ENCODE results near the gene EFNA2.

The EFNA2 gene

GRCh38 chr19:1292419-1293151 lies 6.9 kb downstream of the EFNA2 start:
- Histone ChIP-seq H4K20me1 (ENCODE audit: insufficient read depth) (no peaks in the 10 kb centered on the region), H2AFZ (ENCODE audit: low read depth) (peak overlapping the region; percentile 10; the same call in 1 of the 2 replicates), H3K27me3 (ENCODE audit: insufficient read depth, low read depth) (peaks cover 92% of the 10 kb centered on the region), H3K4me1 (ENCODE audit: low read depth, poor library complexity, severe bottlenecking) (peaks cover 14% of the 10 kb centered on the region), H3K4me2 (peak overlapping the region; percentile 65), H3K27ac (no peak overlapping the region), H3K36me3 (ENCODE audit: insufficient read depth) (no peaks in the 10 kb centered on the region), H3K79me2 (ENCODE audit: insufficient read depth, low read depth) (no peaks in the 10 kb centered on the region), H3K4me3 (IDR thresholded peaks at IDR 0.05; ENCODE audit: insufficient read depth, low read depth, low read length) (no peak overlapping the region), H3K9ac (no peak overlapping the region)
- TF ChIP-seq, protein P1, sequence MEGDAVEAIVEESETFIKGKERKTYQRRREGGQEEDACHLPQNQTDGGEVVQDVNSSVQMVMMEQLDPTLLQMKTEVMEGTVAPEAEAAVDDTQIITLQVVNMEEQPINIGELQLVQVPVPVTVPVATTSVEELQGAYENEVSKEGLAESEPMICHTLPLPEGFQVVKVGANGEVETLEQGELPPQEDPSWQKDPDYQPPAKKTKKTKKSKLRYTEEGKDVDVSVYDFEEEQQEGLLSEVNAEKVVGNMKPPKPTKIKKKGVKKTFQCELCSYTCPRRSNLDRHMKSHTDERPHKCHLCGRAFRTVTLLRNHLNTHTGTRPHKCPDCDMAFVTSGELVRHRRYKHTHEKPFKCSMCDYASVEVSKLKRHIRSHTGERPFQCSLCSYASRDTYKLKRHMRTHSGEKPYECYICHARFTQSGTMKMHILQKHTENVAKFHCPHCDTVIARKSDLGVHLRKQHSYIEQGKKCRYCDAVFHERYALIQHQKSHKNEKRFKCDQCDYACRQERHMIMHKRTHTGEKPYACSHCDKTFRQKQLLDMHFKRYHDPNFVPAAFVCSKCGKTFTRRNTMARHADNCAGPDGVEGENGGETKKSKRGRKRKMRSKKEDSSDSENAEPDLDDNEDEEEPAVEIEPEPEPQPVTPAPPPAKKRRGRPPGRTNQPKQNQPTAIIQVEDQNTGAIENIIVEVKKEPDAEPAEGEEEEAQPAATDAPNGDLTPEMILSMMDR (conservative IDR thresholded peaks at IDR 0.05; ENCODE audit: low read depth, low read length), result no peak

DNA sequence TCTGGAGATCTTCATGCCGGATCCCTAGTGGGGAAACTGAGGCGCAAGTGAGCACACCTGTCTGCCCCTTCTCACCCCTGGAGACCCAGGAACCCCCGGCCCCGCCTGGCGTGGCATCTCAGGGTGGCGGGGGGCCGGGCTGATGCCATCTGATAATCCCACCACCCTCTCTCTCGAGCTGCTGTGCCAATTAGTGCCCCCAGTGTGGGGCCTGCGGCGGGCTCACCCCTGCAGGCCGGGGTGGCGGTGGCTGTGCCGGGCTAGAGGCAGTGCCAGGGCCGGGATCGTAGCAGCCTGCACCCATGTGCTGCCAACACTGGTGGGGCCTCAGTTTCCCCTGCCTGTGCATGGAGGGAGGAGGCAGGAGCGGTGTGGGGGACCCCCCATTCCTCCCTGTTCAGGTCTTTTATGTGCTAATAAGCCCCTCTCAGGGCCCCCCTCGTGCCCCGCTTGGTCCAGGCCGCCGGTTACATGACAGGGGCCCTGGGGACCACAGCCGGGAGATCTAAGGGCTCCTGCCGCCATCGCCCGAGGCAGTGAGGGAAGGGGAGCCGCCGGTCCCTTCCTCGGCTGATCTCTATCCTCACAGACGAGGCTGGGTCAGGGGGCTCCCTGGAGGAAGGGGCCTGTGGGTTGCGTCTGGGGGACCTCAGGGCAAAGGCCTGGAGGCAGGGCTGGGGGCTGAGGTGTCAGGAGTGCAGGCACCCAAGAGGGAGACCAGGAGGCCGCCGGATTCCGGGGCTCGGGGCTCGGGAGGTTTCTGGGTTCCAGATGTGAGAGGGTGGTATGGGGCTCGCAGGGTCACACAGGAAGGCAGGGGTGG lies 8.3 kb downstream of the EFNA2 start:
- Histone ChIP-seq H3K79me2 (ENCODE audit: insufficient read depth, low read depth) (no peaks in the 10 kb centered on the region), H3K4me2 (no peak overlapping the region), H3K36me3 (ENCODE audit: insufficient read depth) (no peaks in the 10 kb centered on the region), H3K9ac (no peak overlapping the region), H2AFZ (ENCODE audit: low read depth) (no peak overlapping the region), H3K4me1 (ENCODE audit: low read depth, poor library complexity, severe bottlenecking) (peaks cover 14% of the 10 kb centered on the region), H3K27me3 (ENCODE audit: insufficient read depth, low read depth) (peaks cover 92% of the 10 kb centered on the region), H3K4me3 (IDR thresholded peaks at IDR 0.05; ENCODE audit: insufficient read depth, low read depth, low read length) (no peak overlapping the region), H3K27ac (no peak overlapping the region), H4K20me1 (ENCODE audit: insufficient read depth) (no peaks in the 10 kb centered on the region)
- TF ChIP-seq, protein P1 (conservative IDR thresholded peaks at IDR 0.05; ENCODE audit: low read depth, low read length), result no peak

DNA sequence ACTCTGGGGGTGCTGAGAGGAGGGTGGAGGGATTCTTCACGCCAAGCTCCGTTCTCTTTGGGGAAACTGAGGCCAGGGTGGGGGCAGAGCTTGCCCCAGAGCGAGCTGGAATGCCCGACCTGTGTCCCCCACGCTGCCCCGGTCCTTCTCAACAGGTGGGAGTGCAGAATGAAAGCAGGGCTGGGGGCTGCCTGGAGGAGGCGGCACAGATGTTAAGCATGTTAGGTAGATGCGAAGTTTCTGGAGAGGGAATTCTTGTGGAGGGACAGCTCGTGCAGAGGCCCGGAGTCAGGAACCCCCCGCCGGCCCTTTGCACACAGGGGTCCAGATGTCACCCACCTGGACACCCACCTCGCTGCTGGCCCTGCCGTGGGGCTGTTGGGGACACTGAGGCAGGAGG lies 9.0 kb downstream of the EFNA2 start:
- H4K20me1 ChIP-seq (ENCODE audit: insufficient read depth), result no peaks in the 10 kb centered on the region
- H3K4me3 ChIP-seq (IDR thresholded peaks at IDR 0.05; ENCODE audit: insufficient read depth, low read depth, low read length), result no peak overlapping the region
- no peak overlapping the region for H3K9ac ChIP-seq
- peaks cover 14% of the 10 kb centered on the region for H3K4me1 ChIP-seq (ENCODE audit: low read depth, poor library complexity, severe bottlenecking)
- TF ChIP-seq, protein P1 (conservative IDR thresholded peaks at IDR 0.05; ENCODE audit: low read depth, low read length), result no peak
- H3K79me2 ChIP-seq (ENCODE audit: insufficient read depth, low read depth), result no peaks in the 10 kb centered on the region
- H3K27ac ChIP-seq, result no peak overlapping the region
- no peak overlapping the region for H2AFZ ChIP-seq (ENCODE audit: low read depth)
- H3K4me2 ChIP-seq, result no peak overlapping the region
- peaks cover 92% of the 10 kb centered on the region for H3K27me3 ChIP-seq (ENCODE audit: insufficient read depth, low read depth)
- no peaks in the 10 kb centered on the region for H3K36me3 ChIP-seq (ENCODE audit: insufficient read depth)

GRCh38 chr19:1295169-1296012 lies 9.7 kb downstream of the EFNA2 start:
- no peaks in the 10 kb centered on the region for H3K36me3 ChIP-seq (ENCODE audit: insufficient read depth)
- H3K27me3 ChIP-seq (ENCODE audit: insufficient read depth, low read depth), result peaks cover 88% of the 10 kb centered on the region
- H4K20me1 ChIP-seq (ENCODE audit: insufficient read depth), result no peaks in the 10 kb centered on the region
- no peak overlapping the region for H3K9ac ChIP-seq
- no peak overlapping the region for H3K4me2 ChIP-seq
- H3K27ac ChIP-seq, result no peak overlapping the region
- H3K4me3 ChIP-seq (IDR thresholded peaks at IDR 0.05; ENCODE audit: insufficient read depth, low read depth, low read length), result no peak overlapping the region
- TF ChIP-seq, protein P1 (conservative IDR thresholded peaks at IDR 0.05; ENCODE audit: low read depth, low read length), result no peak
- no peak overlapping the region for H2AFZ ChIP-seq (ENCODE audit: low read depth)
- no peaks in the 10 kb centered on the region for H3K79me2 ChIP-seq (ENCODE audit: insufficient read depth, low read depth)
- peaks cover 14% of the 10 kb centered on the region for H3K4me1 ChIP-seq (ENCODE audit: low read depth, poor library complexity, severe bottlenecking)

Data from KMS-11 (cell line).